HEK293T (cell line): Measurements from ENCODE around the gene FSD1.

Experiments
- FOXA1 ChIP-seq: fragments of 450-650 bp; IDR thresholded peaks from 2 replicates; pipeline ENCODE4 v1.6.1; 2016; ENCODE audit warnings: mild to moderate bottlenecking
- SP1 ChIP-seq: fragments of 450-650 bp; IDR thresholded peaks from 2 replicates; pipeline ENCODE4 v1.6.1; 2017

- no peak for TF ChIP-seq FOXA1
- no peak for TF ChIP-seq SP1
These were observed 23.0 kb downstream of the FSD1 start for GRCh38 chr19:4327252-4327876.
